Measurements from ENCODE around the gene MAP4K4.
A peak's percentile ranks its signal among the peaks of the same experiment; 100 is the strongest.

Gene MAP4K4

DNA sequence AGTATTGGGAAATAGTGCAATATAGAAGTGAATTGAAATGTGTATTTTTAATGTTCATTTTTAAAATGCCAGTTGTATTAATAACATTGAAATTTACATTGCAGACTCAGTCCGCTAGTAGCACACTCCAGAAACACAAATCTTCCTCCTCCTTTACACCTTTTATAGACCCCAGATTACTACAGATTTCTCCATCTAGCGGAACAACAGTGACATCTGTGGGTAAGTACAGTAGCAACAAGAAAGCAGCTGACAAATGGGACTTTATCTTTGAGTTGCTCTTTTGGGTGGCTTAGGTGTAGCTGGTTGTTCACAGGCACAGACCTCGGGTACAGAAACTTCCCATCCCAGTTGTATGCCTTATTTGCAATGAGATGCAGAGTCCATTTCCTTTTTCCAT is 176.0 kb downstream of the MAP4K4 start:
- DNase-seq (ENCODE audit: low read depth): peak; percentile 20

DNA sequence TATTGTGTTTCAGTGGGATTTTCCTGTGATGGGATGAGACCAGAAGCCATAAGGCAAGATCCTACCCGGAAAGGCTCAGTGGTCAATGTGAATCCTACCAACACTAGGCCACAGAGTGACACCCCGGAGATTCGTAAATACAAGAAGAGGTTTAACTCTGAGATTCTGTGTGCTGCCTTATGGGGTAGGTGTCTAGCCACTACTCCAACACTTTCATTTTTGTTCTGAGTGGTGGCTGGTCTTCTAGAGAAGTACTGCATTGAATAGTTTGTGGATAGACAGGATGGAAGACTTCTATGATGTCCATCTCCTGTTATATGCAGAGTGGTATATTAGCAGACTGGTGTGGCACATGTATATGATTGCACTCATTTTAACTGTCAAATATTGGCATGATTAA is 176.6 kb downstream of the MAP4K4 start:
- no peak for DNase-seq (ENCODE audit: low read depth)

DNA sequence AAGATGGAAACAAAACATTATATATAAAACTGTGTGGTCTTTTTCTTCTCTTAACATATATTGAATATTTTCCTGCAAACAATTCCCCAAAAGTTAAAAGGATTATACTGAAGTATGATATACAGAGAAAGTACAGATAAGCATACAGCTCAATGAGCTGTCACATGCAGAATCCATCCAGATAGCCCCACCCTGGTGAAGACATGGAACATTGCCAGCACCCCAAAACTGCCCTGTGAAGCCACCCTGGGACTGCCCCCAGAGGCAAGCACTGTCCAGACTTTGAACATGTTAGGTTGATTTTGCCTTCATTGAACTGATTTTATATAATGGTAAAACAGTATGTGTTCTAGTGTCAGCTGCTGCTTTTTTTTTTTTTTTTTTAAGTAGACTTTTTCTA is 182.0 kb downstream of the MAP4K4 start:
- DNase-seq (ENCODE audit: low read depth): no peak

DNA sequence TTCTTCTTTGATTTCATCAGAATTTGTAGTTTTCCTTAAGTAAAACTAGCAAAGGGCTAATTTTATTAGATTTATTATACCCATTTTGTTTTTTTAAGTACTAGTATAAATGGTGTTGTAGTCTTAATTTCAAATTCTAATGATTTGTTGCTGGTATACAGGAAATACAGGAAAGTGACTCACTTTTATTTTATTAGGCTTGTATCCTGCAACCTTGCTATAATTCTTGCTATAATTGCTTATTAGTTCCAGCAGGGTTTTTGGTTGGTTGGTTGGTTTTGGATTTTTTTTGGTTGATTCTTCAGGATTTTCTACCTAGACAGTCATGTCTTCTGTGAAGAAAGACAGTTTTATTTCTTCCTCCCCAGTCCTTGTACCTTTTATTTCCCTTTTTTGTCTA is 183.6 kb downstream of the MAP4K4 start:
- no peak for DNase-seq (ENCODE audit: low read depth)

DNA sequence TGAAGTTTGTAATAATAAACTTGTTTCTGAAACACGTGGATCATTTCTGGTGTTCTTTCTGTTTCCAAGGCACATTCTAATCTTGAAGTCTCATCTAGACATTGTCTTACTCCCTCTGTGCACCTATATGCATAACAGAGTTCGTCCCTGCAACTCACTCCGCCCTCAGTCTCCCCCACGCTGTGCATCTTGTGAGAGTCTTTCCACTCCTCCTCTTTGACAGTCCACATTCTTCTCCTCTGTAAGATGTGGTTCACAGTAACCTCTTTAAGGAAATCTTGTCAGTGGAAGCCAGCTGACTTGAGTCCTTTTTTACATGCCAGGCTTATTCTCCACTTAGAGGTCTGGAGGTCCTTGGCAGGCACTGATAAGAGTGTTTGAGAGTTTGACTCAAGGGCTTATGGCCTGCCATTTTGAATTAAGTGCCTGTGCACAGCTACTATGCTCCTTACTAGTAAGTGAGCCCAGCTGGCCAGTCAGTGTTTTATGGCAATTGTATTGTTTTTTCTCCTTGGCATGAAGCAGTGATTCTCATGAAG is 185.3 kb downstream of the MAP4K4 start:
- DNase-seq (ENCODE audit: low read depth): no peak

DNA sequence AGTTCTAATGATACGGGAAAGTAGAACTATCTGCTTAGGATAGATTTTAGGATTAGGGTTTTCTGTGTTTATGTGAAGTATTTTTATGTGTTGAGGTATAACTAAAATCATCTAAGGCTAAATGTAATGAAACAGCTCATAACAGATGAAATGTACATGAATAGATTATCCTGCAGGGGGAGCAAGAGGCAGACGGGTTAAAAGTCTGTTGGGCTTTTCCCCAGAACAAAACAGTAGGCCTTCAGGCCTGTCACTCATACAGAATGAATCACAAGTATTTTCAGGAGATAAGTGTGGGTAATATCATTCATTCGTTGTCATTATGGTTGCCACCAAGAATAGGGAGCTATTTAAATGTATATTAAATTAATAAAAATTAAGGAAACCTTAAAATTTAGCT is 186.4 kb downstream of the MAP4K4 start:
- DNase-seq (ENCODE audit: low read depth): peak; percentile 75

DNA sequence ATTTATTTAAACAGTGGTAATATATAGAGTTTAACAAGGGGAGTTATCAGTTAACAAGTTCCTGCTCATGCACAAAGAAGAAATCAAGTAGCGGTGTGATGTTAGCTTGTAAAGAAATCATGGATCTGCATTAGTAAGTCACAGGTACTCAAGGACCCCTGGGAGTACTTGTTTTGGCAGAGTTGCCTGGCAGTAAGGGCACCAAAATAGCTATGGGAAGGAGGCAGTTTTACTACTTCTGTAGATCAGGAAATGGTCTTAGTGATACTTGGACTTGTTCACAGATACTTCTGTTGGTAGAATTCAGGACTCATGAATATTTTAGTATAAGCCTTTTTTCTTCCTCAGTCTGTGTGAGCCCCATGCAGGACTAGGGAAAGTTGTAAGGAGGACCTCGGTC is 186.9 kb downstream of the MAP4K4 start:
- DNase-seq (ENCODE audit: low read depth): no peak

DNA sequence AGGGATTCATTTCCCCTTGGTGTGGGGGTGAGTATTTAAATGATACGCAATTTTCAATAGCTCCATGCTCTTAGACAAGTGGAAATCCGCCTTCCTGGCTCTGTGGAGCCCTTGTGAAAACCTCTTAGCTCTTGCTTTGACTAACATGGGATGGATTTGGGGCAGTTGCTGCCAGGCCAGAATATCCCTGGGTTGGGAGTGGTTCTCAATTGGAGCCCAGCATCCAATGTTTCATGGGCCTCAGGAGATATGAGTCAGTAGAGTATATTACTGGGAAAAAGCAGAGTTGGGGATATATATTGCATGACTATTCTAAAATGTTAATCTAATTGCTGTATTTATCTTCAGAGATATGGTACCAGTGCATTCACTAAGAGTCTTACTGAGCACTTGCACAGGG is 189.8 kb downstream of the MAP4K4 start:
- no peak for DNase-seq (ENCODE audit: low read depth)

DNA sequence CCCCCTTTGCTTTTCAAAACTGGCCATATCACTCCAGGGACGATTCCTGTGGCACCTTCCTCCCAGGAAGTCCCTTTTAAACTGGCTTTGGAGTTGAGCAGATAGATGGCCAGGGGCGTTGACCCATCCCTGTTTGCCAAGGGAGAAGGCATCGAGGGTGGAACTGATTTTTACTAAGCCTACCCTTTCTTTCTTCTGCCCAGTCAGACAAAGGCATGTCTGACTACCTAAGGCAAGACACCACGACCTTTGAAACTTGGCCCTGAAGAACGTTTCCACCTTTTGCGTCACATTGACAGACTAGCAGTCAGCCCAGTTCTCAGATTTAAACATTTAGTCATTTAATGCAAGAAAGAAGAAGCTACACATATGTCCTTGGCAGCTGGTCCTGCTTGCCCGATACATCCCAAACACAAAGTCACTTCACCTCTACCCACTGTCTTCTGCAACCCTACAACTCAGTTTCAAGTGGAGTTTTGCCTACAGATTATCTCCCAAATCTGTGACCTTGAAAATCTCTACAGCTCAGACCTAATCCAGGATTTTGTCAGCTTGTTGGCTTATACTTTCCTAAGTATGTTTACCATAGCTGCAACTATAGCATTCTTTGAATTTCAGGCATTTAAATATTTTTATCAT is 192.1 kb downstream of the MAP4K4 start:
- no peak for DNase-seq (ENCODE audit: low read depth)

DNA sequence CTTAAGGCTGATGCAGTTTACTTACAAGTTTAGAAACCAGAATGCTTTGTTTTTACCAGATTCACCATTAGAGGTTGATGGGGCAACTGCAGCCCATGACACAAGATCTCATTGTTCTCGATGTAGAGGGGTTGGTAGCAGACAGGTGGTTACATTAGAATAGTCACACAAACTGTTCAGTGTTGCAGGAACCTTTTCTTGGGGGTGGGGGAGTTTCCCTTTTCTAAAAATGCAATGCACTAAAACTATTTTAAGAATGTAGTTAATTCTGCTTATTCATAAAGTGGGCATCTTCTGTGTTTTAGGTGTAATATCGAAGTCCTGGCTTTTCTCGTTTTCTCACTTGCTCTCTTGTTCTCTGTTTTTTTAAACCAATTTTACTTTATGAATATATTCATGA is 194.9 kb downstream of the MAP4K4 start:
- DNase-seq (ENCODE audit: low read depth): no peak

DNA sequence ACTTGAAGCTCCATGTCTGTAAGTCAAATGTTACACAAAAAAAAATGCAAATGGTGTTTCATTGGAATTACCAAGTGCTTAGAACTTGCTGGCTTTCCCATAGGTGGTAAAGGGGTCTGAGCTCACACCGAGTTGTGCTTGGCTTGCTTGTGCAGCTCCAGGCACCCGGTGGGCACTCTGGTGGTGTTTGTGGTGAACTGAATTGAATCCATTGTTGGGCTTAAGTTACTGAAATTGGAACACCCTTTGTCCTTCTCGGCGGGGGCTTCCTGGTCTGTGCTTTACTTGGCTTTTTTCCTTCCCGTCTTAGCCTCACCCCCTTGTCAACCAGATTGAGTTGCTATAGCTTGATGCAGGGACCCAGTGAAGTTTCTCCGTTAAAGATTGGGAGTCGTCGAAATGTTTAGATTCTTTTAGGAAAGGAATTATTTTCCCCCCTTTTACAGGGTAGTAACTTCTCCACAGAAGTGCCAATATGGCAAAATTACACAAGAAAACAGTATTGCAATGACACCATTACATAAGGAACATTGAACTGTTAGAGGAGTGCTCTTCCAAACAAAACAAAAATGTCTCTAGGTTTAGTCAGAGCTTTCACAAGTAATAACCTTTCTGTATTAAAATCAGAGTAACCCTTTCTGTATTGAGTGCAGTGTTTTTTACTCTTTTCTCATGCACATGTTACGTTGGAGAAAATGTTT is 196.3 kb downstream of the MAP4K4 start:
- no peak for DNase-seq (ENCODE audit: low read depth)

DNA sequence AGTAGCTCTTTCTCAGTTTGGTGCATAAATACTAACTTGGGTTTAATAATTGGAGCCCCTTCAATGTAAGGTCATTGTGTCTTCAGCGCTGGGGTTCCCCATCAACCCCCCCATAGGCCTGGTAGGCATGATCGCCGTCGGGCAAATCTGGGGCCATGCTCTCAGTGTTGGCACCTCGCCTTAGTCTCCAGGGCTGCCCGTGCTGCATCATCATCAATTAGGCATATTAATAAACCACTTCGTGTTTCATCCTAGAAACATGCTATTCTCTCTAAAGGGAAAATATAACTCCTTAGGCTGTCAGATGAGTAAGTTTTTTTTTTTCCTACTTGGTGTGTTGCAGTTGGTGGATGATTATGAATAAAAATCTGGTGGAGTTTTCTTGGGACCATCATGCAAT is 197.5 kb downstream of the MAP4K4 start:
- DNase-seq (ENCODE audit: low read depth): no peak

DNA sequence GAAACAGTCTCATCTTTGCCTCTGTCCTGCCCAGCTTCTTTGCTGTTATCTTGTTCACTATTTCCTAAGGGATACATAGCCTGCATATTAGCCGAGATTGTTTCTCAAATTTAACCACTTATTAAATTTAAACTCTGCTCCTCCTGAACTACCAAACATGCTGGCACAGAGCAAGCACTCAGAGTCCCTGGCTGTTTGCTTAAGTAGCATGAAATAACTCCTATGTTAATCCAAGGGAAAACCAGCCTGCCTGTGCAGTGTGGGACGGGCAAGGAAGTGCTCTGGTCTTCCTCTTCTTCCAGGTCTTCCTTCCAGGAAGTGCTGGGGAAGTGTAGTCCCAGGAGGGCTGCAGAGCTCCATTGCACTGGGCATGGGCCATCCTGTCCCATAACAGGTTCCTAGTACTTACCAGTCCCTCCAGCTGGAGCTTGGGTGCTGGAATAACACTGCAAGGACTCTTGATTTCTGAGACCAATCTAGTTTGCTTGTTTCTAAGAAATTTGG is 198.4 kb downstream of the MAP4K4 start:
- DNase-seq (ENCODE audit: low read depth): no peak

DNA sequence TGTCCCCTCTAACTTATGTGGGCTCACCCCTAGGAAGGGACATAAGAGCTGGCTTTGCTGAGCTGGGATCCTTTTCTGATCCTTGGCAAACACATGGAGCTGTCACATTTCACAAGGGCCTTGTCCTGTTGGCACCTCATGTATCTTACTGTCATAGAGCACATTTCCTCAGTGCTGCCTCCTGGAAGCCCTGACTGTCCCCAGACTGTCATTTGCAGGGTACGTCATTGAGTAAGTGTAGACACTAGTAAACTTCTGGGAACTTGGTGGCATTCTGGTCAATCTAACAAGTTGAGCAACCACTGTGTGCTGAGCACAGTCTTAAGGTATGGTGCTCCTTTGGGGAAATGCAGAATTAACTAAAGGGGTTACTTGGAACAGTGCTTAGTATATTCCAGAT is 199.8 kb downstream of the MAP4K4 start:
- DNase-seq (ENCODE audit: low read depth): no peak

DNA sequence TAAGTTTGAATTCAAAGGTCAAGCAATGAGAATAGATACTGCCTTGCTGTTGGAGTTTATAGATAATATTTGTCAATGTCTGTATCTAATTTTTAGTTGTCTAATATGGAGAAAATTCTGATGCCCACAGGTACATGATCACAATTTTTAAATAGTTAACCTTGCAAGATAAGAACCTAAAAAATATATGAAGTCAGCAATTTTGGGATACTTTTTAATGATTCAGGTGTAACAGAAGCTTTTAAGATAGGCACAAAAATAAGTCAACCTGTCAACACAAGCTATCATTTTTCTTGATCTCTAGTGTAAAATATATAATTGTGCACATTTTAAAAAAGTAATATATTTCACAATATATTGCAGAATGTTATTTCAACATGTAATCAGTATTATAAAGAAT is 201.8 kb downstream of the MAP4K4 start:
- DNase-seq (ENCODE audit: low read depth): no peak

DNA sequence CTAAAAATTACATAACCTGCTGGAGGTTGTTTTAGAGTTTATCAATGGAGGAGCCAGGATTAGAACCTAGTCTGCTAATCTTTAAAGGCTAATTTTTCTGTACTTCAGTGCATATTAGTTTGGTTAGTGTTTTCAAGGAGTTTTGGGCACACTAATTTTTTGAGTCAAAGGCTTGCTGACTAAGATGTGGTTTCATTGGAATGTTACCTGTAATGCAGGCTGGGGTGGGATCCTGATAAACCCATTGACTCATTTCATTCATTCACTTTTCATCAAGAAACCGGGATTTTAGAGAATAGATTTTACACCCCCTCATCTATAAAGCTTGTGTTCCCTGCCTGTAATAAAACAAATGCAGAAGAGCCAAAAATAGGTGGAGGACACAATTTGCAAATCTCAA is 202.4 kb downstream of the MAP4K4 start:
- peak; percentile 39 for DNase-seq (ENCODE audit: low read depth)

DNA sequence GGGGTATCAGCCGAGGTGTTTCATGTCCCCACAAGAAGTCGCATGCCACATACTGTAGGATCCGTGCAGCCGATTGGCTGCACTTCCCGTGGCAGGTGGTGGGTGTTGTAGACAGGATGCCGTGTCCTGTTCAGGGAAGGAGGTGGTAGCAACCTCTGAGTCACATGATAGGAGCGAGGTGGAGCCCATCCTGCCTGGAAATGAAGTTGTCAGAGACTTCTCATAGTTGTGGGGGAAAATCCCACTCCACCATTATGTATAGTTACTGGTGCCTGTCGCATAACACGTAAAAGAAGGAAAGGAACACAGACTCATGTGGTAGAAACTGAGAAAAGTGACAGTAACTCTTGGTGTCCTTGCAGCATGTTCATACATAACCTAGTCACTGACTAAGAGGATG is 202.9 kb downstream of the MAP4K4 start:
- no peak for DNase-seq (ENCODE audit: low read depth)

DNA sequence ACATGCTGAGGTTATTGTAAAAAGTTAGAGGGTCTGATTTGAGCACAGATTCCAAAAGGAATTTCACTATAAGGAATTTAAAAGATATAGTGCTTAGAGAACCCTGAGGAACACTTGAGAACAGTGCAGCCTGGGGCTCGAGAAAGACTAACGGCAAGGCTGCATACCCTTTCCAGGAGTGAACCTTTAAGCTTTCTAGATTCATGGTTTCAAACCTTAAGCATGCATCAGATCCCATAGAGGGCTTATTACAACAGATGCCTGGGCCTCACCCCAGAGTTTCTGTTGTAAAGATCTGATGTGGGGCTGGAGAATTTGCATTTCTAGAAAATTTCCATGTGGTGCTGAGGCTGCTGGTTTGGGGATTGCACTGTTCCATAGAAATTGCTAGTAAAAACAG is 203.7 kb downstream of the MAP4K4 start:
- no peak for DNase-seq (ENCODE audit: low read depth)

DNA sequence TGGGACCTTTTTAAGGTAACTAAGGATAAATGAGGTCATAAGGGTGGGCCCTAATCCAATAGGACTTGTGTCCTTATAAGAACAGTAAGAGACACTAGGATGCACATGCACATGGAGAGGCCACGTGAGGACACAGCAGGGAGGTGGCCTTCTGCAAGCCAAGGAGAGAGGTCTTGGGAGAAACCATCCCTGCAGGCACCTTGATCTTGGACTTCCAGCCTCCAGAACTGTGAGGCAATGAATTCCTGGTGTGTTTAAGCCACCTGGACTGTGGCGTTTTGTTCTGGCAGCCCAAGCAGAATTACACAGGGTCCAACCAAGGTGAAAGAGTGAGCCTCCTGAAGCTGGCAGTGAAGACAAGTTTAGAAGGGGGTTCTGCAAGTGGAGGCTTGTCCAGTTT is 204.7 kb downstream of the MAP4K4 start:
- DNase-seq (ENCODE audit: low read depth): no peak

DNA sequence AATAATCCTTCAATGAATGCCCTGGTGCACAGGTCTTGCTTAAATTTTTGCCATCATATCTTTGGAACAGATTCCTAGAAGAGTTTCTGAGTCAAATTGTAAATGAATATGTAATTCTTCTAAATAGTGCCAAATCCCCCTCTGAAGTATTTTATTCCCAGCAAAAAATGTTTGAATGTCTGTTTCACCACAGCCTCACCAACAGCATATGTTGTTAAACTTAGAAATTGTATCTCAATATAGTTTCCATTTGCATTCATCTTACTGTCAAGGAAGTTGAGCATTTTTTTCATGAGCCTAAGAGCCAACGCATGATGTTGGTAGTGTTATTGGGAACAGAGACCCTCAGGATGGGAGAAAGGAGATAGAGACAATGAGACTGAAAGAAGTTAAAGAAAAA is 207.4 kb downstream of the MAP4K4 start:
- DNase-seq (ENCODE audit: low read depth): no peak

DNA sequence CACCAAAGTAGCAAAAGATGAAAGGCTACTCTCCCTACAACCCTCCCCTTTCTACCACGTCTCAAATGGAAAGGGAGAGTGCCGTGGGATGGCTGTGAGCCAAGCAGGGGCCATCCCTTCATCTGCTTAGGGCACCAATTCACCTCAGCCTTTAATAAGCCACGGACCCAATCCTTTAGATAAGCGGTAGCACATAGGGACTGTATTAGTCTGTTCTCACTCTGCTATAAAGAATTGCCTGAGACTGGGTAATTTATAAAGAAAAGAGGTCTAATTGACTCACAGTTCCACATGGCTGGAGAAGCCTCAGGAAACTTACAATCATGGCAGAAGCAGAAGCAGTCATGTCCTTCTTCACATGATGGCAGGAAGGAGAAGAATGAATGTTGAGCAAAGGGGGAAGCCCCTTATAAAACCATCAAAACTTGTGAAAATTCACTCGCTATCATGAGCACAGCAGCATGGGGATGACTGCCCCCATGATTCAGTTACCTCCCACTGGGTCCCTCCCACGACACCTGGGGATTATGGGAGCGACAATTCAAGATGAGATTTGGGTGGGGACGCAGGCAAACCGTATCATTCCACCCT is 208.3 kb downstream of the MAP4K4 start:
- DNase-seq (ENCODE audit: low read depth): no peak

DNA sequence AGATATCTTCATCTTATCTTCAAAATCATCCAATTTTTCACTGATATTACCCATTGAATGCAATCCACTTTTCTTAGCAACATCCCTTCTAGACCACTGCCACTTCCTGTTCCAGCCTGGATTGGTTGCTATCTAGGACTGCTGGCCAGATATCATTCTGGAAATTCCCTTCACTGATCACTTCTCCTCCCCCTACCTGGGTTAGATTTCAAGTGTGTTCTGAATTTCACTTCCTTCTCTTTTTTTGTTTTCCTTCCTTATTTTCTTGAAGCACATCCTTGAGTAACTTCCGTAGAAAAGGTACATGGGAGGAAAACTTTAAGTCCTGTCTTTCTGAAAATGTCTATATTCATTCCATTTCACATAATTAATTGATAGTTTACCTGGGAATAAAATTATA is 212.3 kb downstream of the MAP4K4 start:
- DNase-seq (ENCODE audit: low read depth): no peak

DNA sequence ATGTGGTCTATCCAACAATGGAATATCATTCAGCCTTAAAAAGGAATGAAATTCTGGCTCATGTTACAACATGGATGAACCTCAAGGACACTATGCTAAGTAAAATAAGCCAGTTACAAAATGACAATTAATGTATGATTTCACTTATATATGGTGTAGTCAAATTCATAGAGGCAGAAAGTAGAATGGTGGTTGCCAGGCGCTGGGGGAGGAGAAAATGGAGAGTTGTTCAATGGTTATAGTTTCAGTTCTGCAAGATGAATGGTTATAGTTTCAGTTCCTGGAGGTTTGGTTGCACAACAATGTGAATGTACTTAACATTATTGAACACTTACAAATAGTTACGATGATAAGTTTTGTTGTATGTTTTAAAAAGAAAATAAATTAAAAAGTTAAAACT is 215.0 kb downstream of the MAP4K4 start:
- DNase-seq (ENCODE audit: low read depth): no peak
